ENCODE data around the gene IDUA. TPM values are rescaled to one million over a fixed set of nuclear protein-coding genes. Genes with fewer than 3 reads are reported as not detected.

IDUA gene
- total and polyA plus RNA-seq, 10 of the 15 experiments (the other 5 are each of a cell fraction or from before 2014, with no cell fraction given): 0.05 to 7.6 (median 1.4) TPM; not detected in 1

GRCh38 chr4:1006856-1007255 is 20.0 kb downstream of the IDUA start:
- Histone ChIP-seq H3K4me1 (ENCODE audit: control insufficient read depth, insufficient read depth, low read length) (peaks cover 11% of the 10 kb centered on the region), H4K20me1 (ENCODE audit: control insufficient read depth, insufficient read depth) (no peaks in the 10 kb centered on the region), H3K36me3 (ENCODE audit: control insufficient read depth in 2 of 2, insufficient read depth in 2 of 2, low read length in 1 of 2) (no peaks in the 10 kb centered on the region), H3K27me3 (replicated peaks in 1 of 2; ENCODE audit: control insufficient read depth in 2 of 2, insufficient read depth in 2 of 2, low read length in 1 of 2) (peaks cover 0 to 5% of the 10 kb centered on the region in 2 experiments; a peak in 3 of 4 replicates), H3K9ac (ENCODE audit: control insufficient read depth, insufficient read depth, low read length) (no peak overlapping the region), H3K4me3 (no peak overlapping the region), H3K27ac (ENCODE audit: control insufficient read depth, insufficient read depth) (no peak overlapping the region), H3K4me2 (ENCODE audit: control insufficient read depth, insufficient read depth) (no peak overlapping the region), H3K79me2 (ENCODE audit: control insufficient read depth, insufficient read depth, low read length) (no peaks in the 10 kb centered on the region), H3K9me3 (replicated peaks; ENCODE audit: control insufficient read depth, insufficient read depth, low read length) (no peaks in the 10 kb centered on the region; the same call in 2 of the 3 replicates), H2AFZ (ENCODE audit: control insufficient read depth, low read depth, low read length) (no peak overlapping the region)
- FAIRE-seq (no peak), DNase-seq (ENCODE audit: low read depth, low spot score) (no peak), ATAC-seq (no peak)
- WGBS (ENCODE audit: insufficient coverage, insufficient replicate concordance, low lambda C conversion rate, missing lambda C conversion rate): 27% methylated on average over 5 of the region's 5 CpGs
- intact Hi-C loops (cut with micrococcal nuclease; ENCODE audit: unreplicated experiment): no loop called here
- CTCF ChIA-PET: no interaction called here
- POLR2A ChIA-PET: no interaction called here
- RAD21 ChIA-PET (ENCODE audit: unreplicated experiment): no interaction called here
- SMC1A ChIA-PET (ENCODE audit: uncharacterized antibody, unreplicated experiment): no interaction called here
- no TSS peak for BruUV-seq (replicated peaks)
- TF ChIP-seq LARP7 (IDR thresholded peaks at IDR 0.05): no peak
- TF ChIP-seq GATAD2B (conservative IDR thresholded peaks at IDR 0.05; ENCODE audit: low read depth): no peak
- no peak for TF ChIP-seq MTA3 (IDR thresholded peaks at IDR 0.05; ENCODE audit: borderline replicate concordance, low read length)
- TF ChIP-seq ESRRA (IDR thresholded peaks at IDR 0.05; ENCODE audit: low read length): no peak
- no peak for TF ChIP-seq POLR2AphosphoS5 (IDR thresholded peaks at IDR 0.05; ENCODE audit: low read length)
- TF ChIP-seq HDAC6 (IDR thresholded peaks at IDR 0.05; ENCODE audit: unreplicated experiment): no peak
- TF ChIP-seq SRF (IDR thresholded peaks at IDR 0.05; ENCODE audit: low read depth in 2 of 2, low read length in 2 of 2): no peak
- no peak for TF ChIP-seq NR2C2 (IDR thresholded peaks at IDR 0.05; ENCODE audit: borderline replicate concordance, control insufficient read depth, insufficient read length, low read depth)
- TF ChIP-seq ZNF592 (IDR thresholded peaks at IDR 0.05): no peak
- TF ChIP-seq HDAC2 (IDR thresholded peaks at IDR 0.05): no peak
- TF ChIP-seq CTCF (IDR thresholded peaks at IDR 0.05 in 2 of 3, conservative IDR thresholded peaks at IDR 0.05 in 1 of 3; ENCODE audit: control insufficient read depth in 2 of 3, extremely low read depth in 1 of 3, insufficient read depth in 1 of 3, low read depth in 3 of 3, low read length in 3 of 3): no peak
- TF ChIP-seq EZH2 (IDR thresholded peaks at IDR 0.05; ENCODE audit: borderline replicate concordance, control insufficient read depth, low read depth, low read length): no peak
- no peak for TF ChIP-seq MXI1 (IDR thresholded peaks at IDR 0.05; ENCODE audit: low read depth, low read length)
- TF ChIP-seq TCF12 (IDR thresholded peaks at IDR 0.05; ENCODE audit: low read depth, low read length): no peak
- TF ChIP-seq FOXK2 (IDR thresholded peaks at IDR 0.05): no peak
- TF ChIP-seq SMARCA5 (IDR thresholded peaks at IDR 0.05): no peak
- no peak for TF ChIP-seq NR2C1 (IDR thresholded peaks at IDR 0.05)
- no peak for TF ChIP-seq BACH1 (IDR thresholded peaks at IDR 0.05; ENCODE audit: borderline replicate concordance)
- TF ChIP-seq EED (IDR thresholded peaks at IDR 0.05; ENCODE audit: low read depth): no peak
- TF ChIP-seq BMI1 (IDR thresholded peaks at IDR 0.05; ENCODE audit: borderline replicate concordance): no peak
- in situ Hi-C loops (cut with MboI): loop anchor here (5.0 kb wide), 1 partner anchor 345 kb away; no protein-coding TSS in a partner anchor

All from GM12878 (cell line).